ENCODE data around the gene PDGFC.

GRCh38 chr4:156888762-156889161 is 82.8 kb downstream of the PDGFC start:
- TF ChIP-seq CTCF (IDR thresholded peaks at IDR 0.05) (no peak), POLR2A (IDR thresholded peaks at IDR 0.05) (no peak)
